Mesenteric fat pad (tissue), 1 donor: ENCODE measurements around the gene MC3R. TPM values are rescaled to one million over a fixed set of nuclear protein-coding genes. Genes with fewer than 3 reads are reported as not detected.
"Not testable (repeated sequence)": the region's sequence is repeated elsewhere in the genome, so short reads cannot be mapped to it uniquely, and the experiment has no call there.

Experiments
- DNase-seq: peaks from one replicate; pipeline ENCODE4 v3.0.0-alpha.2; 2020; ENCODE audit warnings: low spot score
- long read RNA-seq: library from polyadenylated mRNA; unstranded; transcript quantifications from one replicate; pipeline ENCODE4 v2.0.0, GENCODE V29; 2020
- total RNA-seq: library from RNA; stranded (reverse); fragmentation: NEBNext Ultra II Directional; extraction: Animal tissue kit (Norgen Biotek cat#: 25700); gene quantifications from one replicate; pipeline ENCODE4 v1.2.1, GENCODE V29; 2021
- donor health status: DM: yes; HTN: yes; CAD: no.

Gene MC3R
- total RNA-seq: not detected
- long read RNA-seq: 0 reads

- DNase-seq: no peak
Observed at GRCh38 chr20:56247954-56248782, at the start of gene MC3R. TSS of gene MC3R (plus strand) at chr20:56248732. CDS start at chr20:56248844, 112 bp downstream.

- no peak for DNase-seq
Observed at GRCh38 chr20:56200456-56200855, 48.1 kb upstream of the MC3R start.

GRCh38 chr20:56202493-56203077 is 45.9 kb upstream of the MC3R start:
- DNase-seq: no peak

- DNase-seq: no peak
Observed at GRCh38 chr20:56204206-56204605, 44.3 kb upstream of the MC3R start.

GRCh38 chr20:56205346-56205745 is 43.2 kb upstream of the MC3R start:
- DNase-seq: no peak

- DNase-seq: no peak
Observed at GRCh38 chr20:56207656-56208055, 40.9 kb upstream of the MC3R start.

GRCh38 chr20:56208121-56208520 is 40.4 kb upstream of the MC3R start:
- no peak for DNase-seq

- DNase-seq: no peak
Observed at GRCh38 chr20:56211051-56211450, 37.5 kb upstream of the MC3R start.

- no peak for DNase-seq
Observed at GRCh38 chr20:56212091-56212490, 36.4 kb upstream of the MC3R start.

- DNase-seq: no peak
Observed at GRCh38 chr20:56213321-56213720, 35.2 kb upstream of the MC3R start.

GRCh38 chr20:56215115-56215514 is 33.4 kb upstream of the MC3R start:
- DNase-seq: no peak

GRCh38 chr20:56217829-56218228 is 30.7 kb upstream of the MC3R start:
- no peak for DNase-seq

GRCh38 chr20:56221186-56221585 is 27.3 kb upstream of the MC3R start:
- DNase-seq: not testable (repeated sequence)

- DNase-seq: no peak
Observed at GRCh38 chr20:56222201-56222600, 26.3 kb upstream of the MC3R start.

- no peak for DNase-seq
Observed at GRCh38 chr20:56222945-56223344, 25.6 kb upstream of the MC3R start.

- no peak for DNase-seq
Observed at GRCh38 chr20:56223352-56223751, 25.2 kb upstream of the MC3R start.

GRCh38 chr20:56228021-56228420 is 20.5 kb upstream of the MC3R start:
- DNase-seq: no peak

- no peak for DNase-seq
Observed at GRCh38 chr20:56229812-56230211, 18.7 kb upstream of the MC3R start.

- DNase-seq: no peak
Observed at GRCh38 chr20:56234110-56234509, 14.4 kb upstream of the MC3R start.

- no peak for DNase-seq
Observed at GRCh38 chr20:56237335-56237734, 11.2 kb upstream of the MC3R start.

- no peak for DNase-seq
Observed at GRCh38 chr20:56244259-56244658, 4.3 kb upstream of the MC3R start.

GRCh38 chr20:56245761-56246160 is 2.8 kb upstream of the MC3R start:
- DNase-seq: no peak
